Measurements from ENCODE around the gene PRRG2.

PRRG2 gene

DNA sequence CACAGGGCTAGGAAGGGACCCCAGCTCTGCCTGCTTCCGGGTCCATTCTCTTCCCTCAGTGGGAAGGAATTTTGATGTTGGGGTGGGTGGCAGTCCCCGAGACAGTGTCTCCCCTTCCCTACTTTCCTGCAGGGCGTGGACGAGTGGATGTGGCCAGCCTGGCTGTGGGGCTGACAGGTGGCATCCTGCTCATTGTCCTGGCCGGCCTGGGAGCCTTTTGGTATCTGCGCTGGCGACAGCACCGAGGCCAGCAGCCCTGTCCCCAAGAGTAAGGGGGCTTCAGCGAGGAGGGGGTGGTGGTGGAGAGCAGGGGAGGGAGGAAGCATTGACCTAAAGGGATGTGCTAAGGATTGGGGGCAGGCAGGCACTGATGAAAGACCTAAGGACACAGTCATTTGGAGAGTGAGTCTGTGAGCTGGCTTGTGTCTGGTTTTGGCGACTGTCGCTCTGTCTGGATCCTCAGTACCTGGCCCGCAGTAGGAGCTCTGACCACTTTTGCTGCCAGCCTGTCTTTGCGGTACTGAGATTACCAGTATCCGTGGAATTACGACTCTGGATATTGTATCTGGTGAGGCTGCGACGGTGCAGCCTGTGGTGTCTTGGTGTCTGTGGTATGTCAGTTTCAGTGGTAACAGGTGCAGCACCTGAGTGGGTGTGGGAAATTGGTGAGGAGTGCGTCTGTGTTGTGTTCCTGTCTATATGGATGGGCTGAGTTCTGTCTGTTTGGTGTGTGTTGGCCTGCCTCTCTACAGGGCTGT lies 7.4 kb downstream of the PRRG2 start:
- no peak for DNase-seq (ENCODE audit: low read depth in 2 of 2)

DNA sequence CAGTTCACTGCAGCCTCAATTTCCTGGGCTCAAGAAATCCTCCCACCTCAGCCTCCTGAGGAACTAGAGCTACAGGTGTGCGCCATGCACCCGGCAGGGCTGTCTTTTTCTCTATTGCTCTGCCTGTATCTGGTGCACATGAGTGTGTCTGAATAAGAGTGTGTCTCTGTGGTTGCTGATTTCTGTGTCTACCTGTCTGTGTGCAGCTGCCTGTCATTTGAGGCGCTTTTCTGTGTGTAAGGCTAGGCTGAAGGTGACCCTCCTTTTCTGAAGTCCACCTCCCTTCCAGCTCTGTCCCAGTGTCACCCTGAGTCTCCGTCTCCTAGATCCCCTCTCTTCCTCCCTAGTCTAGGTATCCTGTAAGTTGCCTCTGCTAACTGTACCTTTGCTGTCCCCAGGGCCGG lies 8.4 kb downstream of the PRRG2 start:
- no peak for DNase-seq (ENCODE audit: low read depth in 2 of 2)

DNA sequence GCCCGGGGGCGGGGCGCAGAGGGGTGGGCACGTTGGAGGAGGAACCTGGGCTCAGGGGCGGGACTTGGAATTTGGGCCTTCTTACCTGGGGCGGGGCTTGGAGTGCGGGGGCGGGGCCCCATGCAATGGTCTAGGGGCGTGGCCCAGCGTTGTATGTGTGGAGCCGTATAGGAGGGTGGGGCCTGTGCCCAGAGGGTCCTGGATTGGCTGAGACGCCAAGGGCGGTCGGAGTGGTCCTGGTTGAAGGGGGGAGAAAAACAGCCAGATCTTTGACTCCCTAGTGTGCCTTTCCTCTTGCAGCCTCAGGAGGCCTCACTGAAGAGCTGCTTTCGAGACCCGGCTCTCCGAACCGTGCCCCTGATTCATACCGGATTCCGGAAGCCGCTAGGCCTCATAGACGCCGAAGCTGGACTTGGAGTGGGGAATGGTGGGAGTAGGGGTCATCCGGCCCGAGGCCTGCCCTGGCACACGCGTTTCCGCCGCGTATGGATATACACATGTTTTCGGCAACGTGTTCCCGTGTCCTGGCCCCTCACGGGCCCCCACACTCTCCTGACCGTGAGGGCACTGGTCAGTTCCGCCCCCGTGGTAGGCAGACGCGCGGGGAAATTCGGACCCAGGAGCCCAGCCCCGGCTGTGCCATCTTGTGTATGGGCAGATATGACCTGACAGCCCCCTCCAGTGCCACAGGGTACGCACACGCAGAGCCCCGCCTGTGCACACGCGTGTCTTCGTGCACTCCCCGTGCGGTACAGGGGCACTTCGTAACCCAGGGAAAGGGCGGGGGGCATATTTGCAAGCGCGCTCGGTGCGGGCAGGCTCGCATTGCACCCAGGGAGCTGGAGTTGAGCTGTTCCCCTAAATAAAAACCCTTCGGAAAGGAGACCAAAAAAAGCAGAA lies 9.2 kb downstream of the PRRG2 start:
- DNase-seq (ENCODE audit: low read depth in 2 of 2): peak; percentile 86 to 89

DNA sequence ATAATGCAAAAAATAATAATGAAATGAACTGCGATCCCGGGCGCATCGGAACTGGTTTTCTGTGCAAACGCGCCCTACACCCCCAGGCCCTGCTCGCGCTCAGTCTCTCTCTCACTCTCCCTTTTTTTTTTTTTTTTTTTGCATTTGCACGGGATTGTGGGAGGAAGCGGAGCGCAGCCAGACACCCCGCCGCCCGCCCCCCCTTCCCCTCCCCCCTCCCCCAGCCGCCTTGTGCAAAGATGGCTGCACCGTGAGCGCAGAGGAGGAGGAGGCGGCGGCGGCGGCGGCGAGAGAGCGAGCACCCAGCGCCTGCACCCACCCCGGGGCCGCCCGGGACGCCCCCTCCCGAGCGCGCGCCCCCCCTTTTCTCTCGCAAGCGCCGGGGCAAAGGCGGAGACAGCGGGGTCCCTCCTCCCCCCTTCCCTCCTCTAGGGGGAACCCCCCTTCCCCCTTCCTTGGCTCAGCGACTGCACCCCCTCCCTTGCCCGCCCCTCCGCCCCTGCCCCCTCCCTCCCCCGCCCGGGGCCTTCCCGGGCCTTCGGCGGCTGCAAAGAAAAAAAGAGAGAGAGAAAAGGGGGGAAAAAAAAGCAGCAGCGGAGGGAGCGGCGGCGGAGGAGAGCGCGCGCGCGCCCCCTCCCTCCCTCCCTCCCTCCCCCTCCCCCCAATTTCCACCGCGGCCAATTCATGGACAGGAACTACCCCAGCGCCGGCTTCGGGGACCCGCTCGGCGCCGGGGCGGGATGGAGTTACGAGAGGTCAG lies 10.0 kb downstream of the PRRG2 start, which contains the start of gene PRR12:
PRR12 (plus strand) TSS at position 212 of the 760 bp plus-strand sequence; CDS start at position 685, 473 bp downstream.
- peak; percentile 57 to 65 for DNase-seq (ENCODE audit: low read depth in 2 of 2)

DNA sequence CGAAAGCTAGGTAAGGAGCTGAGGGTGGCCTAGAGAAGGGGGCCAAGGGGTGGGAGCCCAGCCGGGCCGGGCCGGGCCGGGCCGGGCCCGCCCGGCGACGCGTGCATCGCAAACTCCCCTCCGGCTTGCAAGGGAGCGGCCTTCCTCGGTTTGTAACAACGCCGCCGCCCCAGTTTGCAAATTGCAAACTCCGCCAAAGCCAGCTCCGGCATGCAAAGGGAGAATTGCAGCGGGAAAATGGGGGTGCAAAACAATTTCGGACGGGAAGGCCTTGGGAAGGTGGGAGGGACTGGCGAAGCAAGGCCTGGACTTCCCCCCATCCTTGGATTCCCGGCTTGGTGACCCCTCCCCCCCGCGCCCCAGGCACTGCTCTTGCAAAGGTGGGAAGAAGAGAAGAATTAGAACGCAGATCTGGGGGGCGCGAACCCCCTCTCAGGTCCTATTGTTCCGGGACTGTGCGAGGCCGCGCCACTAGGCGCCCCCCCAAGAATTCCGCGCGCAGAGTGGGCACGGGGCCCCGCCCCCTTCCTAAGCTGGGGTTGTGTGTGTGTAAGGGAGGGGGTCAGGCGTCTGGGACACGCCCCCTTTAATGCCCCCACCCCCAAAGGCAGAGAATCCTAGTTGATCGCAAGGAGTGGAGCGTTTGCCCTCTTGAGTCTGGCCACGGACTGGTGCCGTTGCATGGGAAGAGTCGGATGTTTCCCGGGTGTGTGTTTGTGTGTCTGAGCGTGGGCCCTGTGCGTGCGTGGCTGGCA lies 10.8 kb downstream of the PRRG2 start:
- DNase-seq (ENCODE audit: low read depth in 2 of 2): peak in 1 of 2 donors; percentile 27

DNA sequence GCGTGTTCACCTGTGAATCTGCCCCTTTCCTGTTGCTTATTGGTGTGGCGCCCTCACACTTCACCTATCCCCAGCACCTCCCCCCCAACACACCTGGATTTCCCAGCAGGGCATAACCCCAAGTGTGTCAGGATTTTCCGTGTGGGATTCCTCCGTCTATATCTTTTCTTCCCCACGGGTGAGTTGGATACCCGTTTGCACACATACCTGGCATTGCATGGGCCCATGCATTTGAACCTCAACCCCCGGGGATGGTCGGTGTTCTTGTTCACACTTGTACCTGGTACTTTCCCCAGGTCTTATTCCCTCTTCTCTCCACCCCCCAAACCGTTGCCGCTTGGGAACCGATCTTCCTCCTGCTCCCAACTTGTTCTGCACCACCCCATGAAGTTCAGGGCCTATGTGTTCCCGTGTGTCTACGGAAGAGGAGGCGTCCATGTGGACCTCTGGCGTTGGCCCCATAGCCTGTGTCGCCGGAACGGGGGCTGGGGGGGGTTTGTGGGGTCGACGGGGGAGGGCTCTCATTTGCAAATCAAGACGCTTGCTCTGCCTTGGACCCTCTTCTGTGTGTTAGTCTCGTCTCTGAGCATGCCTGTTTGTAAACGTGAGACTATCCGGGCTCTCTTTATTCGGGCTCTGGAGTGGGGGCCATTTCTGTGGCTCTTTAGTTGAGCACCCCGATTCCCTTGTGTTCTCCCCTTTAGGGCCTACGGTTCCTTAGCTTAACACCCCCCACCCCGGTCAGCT lies 11.5 kb downstream of the PRRG2 start:
- no peak for DNase-seq (ENCODE audit: low read depth in 2 of 2)

DNA sequence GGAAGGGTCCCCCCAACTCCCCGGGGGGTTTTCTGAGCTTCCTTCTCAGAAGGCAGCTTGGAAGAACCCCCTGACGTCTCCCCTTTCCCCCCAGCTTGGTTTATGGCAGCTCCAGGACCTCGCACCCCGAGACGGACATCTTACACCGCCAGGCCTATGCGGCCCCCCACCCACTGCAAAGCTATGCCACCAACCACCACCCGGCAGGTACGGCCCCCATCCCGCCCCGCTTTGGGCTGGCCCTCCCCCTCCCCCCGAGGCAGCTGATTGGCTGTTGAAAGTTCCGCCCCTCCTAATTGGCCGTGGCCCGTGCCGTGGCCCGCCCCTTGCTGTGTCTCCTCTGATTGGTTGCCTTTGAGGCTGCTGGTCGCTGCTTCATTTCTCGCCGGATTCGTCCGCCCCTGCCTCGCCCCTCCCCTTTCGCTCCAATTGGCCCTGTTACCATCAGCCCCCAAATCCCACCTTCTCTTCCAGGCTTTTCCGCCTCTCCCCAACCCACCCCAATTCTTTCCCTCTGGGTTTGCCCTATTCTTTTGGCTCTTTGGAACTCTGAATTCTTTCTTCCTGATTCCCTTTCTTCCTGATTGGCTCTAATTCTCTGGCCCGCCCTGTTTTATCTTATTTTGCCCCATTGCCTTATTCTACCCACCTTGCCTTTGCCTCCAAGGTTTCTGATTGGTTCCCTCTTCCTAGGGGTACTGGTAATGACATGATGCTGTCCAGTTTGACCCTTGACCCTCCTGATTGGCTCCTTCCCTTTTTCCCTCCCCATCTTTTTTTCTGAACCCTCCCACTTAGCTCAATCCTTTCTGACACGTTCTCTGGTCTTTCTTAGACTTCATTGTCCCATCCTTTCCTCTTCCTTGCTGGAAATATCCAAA lies 12.4 kb downstream of the PRRG2 start:
- peak; percentile 85 to 88 for DNase-seq (ENCODE audit: low read depth in 2 of 2)

DNA sequence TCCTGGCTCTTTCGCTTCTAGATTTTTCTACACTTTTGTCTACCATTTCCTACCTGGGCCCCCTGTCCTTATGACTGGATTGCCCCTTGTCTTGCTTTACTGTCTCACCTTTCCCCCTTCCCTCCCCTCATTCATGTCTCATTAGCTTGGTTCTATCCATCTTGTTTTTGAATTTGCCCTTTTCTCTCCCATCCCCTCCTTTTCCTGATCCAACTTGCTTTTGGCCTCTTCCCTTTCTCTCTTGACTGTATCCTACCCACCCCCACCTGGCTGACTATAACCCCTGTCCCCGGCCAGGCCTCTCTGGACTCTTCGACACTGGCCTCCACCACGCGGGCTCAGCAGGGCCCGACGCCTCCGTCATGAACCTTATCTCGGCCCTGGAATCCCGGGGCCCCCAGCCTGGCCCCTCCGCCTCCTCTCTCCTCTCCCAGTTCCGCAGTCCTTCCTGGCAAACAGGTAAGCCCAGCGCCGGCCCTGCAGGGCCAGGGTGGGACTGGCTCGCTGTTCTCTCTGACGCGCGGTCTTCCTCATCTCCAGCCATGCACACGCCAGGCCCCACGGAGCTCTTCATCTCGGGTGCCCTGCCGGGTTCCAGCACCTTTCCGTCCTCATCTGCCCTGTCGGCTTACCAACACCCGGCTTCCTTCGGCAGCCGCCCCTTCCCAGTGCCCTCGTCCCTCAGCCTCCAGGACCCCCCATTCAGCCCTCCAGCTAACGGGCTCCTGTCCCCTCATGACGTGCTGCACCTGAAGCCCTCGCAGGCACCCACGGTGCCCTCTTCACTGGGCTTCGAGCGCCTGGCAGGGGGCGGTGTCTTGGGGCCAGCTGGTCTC lies 13.3 kb downstream of the PRRG2 start:
- no peak for DNase-seq (ENCODE audit: low read depth in 2 of 2)

DNA sequence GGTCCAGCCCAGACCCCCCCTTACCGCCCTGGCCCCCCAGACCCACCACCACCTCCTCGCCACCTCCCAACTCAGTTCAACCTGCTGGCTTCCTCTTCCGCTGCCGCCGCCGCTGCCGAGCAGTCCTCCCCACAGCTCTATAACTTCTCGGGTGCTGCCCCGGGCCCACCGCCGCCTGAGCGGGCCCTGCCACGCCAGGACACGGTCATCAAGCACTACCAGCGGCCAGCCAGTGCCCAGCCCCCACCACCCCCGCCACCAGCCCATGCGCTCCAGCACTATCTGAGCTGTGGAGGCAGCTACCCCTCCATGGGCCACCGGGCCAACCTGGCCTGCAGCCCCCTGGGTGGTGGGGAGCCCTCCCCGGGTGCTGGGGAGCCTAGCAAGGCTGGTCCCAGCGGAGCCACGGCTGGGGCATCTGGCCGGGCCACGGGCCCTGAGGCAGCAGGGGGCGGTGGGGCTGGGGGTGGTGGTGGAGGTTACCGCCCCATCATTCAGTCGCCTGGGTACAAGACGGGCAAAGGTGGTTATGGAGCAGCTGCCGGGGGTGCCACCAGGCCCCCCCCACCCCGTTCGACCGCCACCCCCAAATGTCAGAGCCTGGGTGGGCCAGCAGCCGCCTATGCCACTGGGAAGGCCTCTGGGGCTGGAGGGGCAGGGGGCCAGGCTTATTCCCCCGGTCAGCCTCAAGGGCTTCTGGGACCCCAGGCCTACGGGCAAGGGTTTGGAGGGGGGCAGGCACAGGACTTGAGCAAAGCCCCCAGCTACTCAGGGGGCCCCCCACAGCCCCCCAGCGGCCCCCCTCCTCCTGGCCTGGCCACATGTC lies 14.1 kb downstream of the PRRG2 start:
- no peak for DNase-seq (ENCODE audit: low read depth in 2 of 2)

DNA sequence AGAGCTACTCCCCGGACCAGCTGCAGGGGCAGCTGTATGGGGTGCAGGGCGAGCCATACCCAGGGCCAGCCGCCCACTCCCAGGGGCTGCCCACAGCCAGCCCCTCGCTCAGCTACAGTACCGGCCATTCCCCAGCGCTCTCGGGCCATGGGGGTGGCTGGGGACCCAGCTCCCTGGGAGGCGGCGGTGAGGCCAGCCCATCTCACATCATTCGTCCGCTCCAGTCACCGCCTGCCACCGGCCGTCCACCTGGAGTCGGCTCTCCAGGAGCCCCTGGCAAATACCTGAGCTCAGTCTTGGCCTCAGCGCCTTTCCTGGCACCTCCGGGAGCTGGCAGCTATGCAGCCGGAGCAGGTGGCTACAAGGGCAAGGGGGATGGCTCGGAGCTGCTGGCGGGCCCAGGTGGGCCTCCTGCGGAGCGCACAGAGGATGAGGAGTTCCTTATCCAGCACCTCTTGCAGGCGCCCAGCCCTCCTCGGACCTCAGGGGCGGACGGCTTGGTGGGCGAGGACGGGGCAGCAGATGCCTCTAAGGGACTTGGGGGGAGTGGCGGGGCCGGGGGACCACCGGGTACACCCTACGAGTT lies 14.8 kb downstream of the PRRG2 start:
- no peak for DNase-seq (ENCODE audit: low read depth in 2 of 2)

DNA sequence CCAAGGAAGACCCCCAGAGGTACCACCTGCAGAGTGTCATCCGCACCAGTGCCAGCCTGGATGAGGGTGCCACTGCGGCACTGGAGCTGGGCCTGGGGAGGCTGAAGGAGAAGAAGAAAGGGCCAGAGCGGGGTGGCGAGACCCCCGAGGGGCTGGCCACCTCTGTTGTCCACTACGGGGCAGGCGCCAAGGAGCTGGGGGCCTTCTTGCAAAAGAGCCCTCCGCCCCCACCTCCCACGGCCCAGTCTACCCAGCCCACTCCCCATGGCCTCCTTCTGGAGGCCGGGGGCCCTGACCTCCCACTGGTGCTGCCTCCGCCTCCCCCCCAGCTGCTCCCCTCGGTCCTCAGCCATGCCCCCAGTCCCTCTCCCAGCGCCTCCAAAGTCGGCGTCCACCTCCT lies 15.3 kb downstream of the PRRG2 start:
- DNase-seq (ENCODE audit: low read depth in 2 of 2): no peak

DNA sequence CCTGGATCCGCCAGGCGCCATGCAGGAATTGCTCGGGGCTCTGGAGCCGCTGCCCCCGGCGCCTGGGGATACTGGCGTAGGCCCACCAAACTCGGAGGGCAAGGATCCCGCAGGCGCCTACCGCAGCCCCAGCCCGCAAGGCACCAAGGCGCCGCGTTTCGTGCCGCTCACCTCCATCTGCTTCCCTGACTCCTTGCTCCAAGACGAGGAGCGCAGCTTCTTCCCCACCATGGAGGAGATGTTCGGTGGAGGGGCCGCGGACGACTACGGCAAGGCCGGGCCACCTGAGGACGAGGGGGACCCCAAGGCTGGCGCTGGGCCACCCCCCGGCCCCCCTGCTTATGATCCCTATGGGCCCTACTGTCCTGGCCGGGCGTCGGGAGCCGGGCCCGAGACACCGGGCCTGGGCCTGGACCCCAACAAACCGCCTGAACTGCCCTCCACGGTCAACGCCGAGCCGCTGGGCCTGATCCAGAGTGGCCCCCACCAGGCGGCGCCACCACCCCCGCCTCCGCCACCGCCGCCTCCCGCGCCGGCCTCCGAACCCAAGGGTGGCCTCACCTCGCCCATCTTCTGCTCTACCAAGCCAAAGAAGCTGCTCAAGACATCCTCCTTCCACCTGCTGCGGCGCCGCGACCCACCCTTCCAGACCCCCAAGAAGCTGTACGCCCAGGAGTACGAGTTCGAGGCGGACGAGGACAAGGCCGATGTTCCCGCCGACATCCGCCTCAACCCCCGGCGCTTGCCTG lies 16.0 kb downstream of the PRRG2 start:
- DNase-seq (ENCODE audit: low read depth in 2 of 2): no peak

DNA sequence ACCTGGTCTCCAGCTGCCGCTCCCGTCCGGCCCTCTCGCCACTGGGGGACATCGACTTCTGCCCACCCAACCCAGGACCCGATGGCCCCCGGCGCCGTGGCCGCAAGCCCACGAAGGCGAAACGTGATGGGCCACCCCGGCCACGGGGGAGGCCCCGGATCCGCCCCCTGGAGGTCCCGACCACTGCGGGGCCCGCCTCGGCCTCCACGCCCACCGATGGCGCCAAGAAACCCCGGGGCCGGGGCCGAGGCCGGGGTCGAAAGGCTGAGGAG lies 16.5 kb downstream of the PRRG2 start:
- no peak for DNase-seq (ENCODE audit: low read depth in 2 of 2)

DNA sequence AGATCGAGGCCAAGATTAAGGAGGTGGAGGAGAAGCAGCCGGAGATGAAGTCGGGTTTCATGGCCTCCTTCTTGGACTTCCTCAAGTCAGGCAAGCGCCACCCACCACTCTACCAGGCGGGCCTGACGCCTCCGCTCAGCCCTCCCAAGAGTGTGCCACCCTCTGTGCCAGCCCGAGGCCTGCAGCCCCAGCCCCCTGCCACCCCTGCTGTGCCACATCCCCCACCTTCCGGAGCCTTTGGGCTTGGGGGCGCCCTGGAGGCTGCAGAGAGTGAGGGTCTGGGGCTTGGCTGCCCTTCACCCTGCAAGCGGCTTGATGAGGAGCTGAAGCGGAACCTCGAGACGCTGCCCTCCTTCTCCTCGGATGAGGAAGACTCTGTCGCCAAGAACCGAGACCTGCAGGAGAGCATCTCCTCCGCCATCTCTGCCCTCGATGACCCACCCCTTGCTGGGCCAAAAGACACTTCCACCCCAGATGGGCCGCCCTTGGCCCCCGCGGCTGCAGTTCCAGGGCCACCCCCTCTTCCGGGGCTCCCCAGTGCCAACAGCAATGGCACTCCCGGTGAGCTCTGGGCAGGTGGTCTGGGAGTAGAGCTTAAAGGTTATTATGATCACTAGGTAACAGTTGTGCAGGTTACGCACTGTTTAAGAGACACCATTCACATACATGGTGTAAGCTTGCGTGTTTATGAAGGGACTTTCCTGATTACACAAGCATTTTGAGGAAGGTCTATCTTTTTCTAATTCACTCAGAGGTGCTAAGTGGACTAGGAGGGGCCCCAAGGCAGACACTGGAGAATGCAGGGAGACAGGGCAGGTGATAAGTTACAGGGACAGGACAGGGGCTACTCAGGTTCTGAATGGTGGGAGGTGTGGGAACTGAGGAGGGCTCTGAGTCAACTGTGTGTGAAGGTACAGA lies 18.5 kb downstream of the PRRG2 start:
- no peak for DNase-seq (ENCODE audit: low read depth in 2 of 2)

DNA sequence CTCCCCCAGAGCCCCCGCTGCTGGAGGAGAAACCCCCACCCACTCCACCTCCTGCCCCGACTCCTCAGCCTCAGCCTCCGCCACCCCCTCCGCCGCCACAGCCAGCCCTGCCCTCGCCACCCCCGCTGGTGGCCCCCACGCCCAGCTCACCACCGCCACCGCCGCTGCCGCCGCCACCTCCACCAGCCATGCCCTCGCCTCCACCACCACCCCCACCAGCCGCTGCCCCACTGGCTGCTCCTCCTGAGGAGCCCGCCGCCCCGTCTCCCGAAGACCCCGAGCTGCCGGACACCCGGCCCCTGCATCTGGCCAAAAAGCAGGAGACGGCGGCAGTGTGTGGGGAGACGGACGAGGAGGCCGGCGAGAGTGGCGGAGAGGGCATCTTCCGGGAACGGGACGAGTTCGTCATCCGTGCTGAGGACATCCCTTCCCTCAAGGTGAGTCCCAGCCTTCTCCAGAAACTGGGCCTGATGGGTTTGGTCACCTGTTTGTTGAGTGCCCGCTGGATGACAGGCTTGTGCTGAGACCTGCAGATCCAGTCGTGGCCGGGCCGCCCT lies 20.4 kb downstream of the PRRG2 start:
- no peak for DNase-seq (ENCODE audit: low read depth in 2 of 2)

DNA sequence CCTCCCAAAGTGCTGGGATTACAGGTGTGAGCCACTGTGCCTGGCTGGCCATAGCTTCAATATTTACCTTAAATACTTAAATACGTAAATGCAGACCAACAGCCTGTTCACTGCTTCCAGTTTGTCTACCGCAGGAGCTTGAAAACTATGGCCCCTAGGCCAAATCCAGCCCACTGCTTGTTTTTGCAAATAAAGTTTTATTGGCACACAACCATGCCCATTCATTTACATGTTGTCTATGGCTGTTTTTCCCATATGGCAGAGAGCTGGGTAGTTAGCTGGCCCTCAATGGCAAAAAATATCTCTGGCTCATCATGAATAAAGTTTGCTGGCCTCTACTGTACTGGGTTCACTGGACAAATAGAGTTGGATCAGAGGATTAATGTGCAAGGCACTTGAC lies 21.7 kb downstream of the PRRG2 start:
- DNase-seq (ENCODE audit: low read depth in 2 of 2): no peak

Measured in stimulated activated CD4-positive, alpha-beta T cell treated with anti-CD3 and anti-CD28 coated beads, Interleukin-1b, Interleukin-23, amount 100 ng/mL, for 4 hours (primary cell).